ENCODE data around the gene WDR4.

- TF ChIP-seq CTCF (IDR thresholded peaks at IDR 0.05) (no peak), EZH2 (IDR thresholded peaks at IDR 0.05) (no peak)
These were observed 36.3 kb downstream of the WDR4 start for GRCh38 chr21:42843056-42843455.
